Adrenal gland (tissue), 5 donors: ENCODE results near the gene GRAMD1B.

Source experiments
- POLR2A ChIP-seq, 2 donors: fragments of 450-650 bp; IDR thresholded peaks; one replicate each; pipeline ENCODE4 v1.6.1; 2017; ENCODE audit warnings: antibody characterized with exemption in 2 of 2, mild to moderate bottlenecking in 2 of 2, moderate library complexity in 1 of 2
- TF ChIP-seq, protein P1 (sequence below), 6 experiments: fragments of 450-650 bp in 4 of 6; fragments of 200-600 bp in 2 of 6; sonication (generic) in 1 of 6; IDR thresholded peaks; 1 replicate in 5 of 6; 2 replicates in 1 of 6; pipeline versions ENCODE4 v1.5.1 to v1.8.0; 2016 to 2021; ENCODE audit warnings: antibody characterized with exemption in 6 of 6, mild to moderate bottlenecking in 2 of 6, moderate library complexity in 1 of 6
- donor health status: DM: no; HTN: no; CAD: no.

DNA sequence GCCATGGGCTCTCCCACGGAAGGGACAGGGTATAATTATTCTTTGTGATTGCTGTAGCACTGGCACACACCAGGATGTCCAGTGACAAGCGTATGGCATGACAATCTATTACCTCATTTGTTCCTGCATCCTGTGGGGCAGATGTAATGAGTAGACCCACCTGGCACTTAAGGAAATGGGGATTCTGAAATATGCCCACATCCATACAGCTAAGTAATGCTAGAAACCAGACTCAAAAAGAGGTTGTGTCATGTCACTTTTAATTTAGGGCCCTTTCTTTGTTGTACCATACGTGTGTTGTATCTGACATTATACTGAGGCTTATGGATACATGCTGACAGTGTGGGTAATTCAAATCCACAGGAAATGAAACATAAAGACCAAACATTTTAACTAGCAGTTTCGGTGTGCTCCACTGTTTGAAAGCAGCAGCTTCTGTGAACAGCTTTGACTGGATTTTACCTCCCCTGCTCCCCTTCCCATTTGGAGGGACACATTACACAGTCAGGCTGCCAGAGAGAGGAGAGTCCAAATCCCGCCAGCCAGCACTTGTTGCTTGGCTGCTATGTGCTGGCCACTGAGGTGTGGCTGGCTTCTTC lies 21.2 kb downstream of the GRAMD1B start:
- TF ChIP-seq, protein P1, sequence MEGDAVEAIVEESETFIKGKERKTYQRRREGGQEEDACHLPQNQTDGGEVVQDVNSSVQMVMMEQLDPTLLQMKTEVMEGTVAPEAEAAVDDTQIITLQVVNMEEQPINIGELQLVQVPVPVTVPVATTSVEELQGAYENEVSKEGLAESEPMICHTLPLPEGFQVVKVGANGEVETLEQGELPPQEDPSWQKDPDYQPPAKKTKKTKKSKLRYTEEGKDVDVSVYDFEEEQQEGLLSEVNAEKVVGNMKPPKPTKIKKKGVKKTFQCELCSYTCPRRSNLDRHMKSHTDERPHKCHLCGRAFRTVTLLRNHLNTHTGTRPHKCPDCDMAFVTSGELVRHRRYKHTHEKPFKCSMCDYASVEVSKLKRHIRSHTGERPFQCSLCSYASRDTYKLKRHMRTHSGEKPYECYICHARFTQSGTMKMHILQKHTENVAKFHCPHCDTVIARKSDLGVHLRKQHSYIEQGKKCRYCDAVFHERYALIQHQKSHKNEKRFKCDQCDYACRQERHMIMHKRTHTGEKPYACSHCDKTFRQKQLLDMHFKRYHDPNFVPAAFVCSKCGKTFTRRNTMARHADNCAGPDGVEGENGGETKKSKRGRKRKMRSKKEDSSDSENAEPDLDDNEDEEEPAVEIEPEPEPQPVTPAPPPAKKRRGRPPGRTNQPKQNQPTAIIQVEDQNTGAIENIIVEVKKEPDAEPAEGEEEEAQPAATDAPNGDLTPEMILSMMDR (IDR thresholded peaks at IDR 0.05), result no peak
- TF ChIP-seq POLR2A (IDR thresholded peaks at IDR 0.05), result no peak
